HepG2 (cell line): Measurements from ENCODE around the gene TMEM86B. TPM values are rescaled to one million over a fixed set of nuclear protein-coding genes. Genes with fewer than 3 reads are reported as not detected.
A peak's percentile ranks its signal among the peaks of the same experiment; 100 is the strongest.

Experiments
- BATF2 ChIP-seq: sonication (generic); formaldehyde crosslinking; IDR thresholded peaks from 2 replicates; pipeline ENCODE4 v1.8.0; 2022; ENCODE audit warnings: mild to moderate bottlenecking, missing genetic modification reagents, moderate library complexity
- E2F2 ChIP-seq: sonication (generic); formaldehyde crosslinking; IDR thresholded peaks from 2 replicates; pipeline ENCODE4 v1.4.0; 2020; ENCODE audit warnings: missing genetic modification reagents, borderline replicate concordance
- ERF ChIP-seq: IDR thresholded peaks from 2 replicates; pipeline ENCODE4 v1.6.1; 2018; ENCODE audit warnings: missing biosample characterization, missing genetic modification reagents
- IRF1 ChIP-seq: sonication (generic); formaldehyde crosslinking; IDR thresholded peaks from 2 replicates; pipeline ENCODE4 v1.4.0; 2020; ENCODE audit warnings: low read depth, mild to moderate bottlenecking, missing genetic modification reagents
- IRF9 ChIP-seq: sonication (generic); formaldehyde crosslinking; IDR thresholded peaks from 2 replicates; pipeline ENCODE4 v1.8.0; 2022; ENCODE audit warnings: missing genetic modification reagents, mild to moderate bottlenecking, borderline replicate concordance
- KLF11 ChIP-seq: IDR thresholded peaks from 2 replicates; pipeline ENCODE4 v1.6.1; 2016; ENCODE audit warnings: missing compliant biosample characterization
- PRDM10 ChIP-seq: sonication (generic); formaldehyde crosslinking; IDR thresholded peaks from 2 replicates; pipeline ENCODE4 v1.4.0; 2020; ENCODE audit warnings: low read depth, missing genetic modification reagents
- SMAD9 ChIP-seq: sonication (generic); formaldehyde crosslinking; IDR thresholded peaks from 2 replicates; pipeline ENCODE4 v1.5.1; 2020; ENCODE audit warnings: mild to moderate bottlenecking, missing genetic modification reagents
- TCF7L2 ChIP-seq: IDR thresholded peaks from 2 replicates; pipeline ENCODE4 v1.6.1; 2011; ENCODE audit warnings: mild to moderate bottlenecking, low read depth, low read length, moderate library complexity
- ZBTB26 ChIP-seq: IDR thresholded peaks from 2 replicates; pipeline ENCODE4 v1.6.1; 2016; ENCODE audit warnings: missing compliant biosample characterization, missing genetic modification reagents, borderline replicate concordance
- ZBTB3 ChIP-seq: sonication (generic); formaldehyde crosslinking; IDR thresholded peaks from 2 replicates; pipeline ENCODE4 v1.4.0; 2020; ENCODE audit warnings: low read depth, mild to moderate bottlenecking, moderate library complexity, missing genetic modification reagents, borderline replicate concordance
- ZNF143 ChIP-seq: sonication (generic); formaldehyde crosslinking; IDR thresholded peaks from 2 replicates; pipeline ENCODE4 v1.4.0; 2020; ENCODE audit warnings: missing genetic modification reagents
- ZNF572 ChIP-seq: sonication (generic); formaldehyde crosslinking; IDR thresholded peaks from 2 replicates; pipeline ENCODE4 v1.5.1; 2020; ENCODE audit warnings: mild to moderate bottlenecking, missing genetic modification reagents
- ZNF784 ChIP-seq: sonication (generic); formaldehyde crosslinking; IDR thresholded peaks from 2 replicates; pipeline ENCODE4 v1.5.1; 2020; ENCODE audit warnings: missing genetic modification reagents, mild to moderate bottlenecking, borderline replicate concordance
- polyA plus RNA-seq, 8 experiments: library from polyadenylated mRNA; depleted of rRNA in 3 of 8; stranded (reverse) in 7 of 8; unstranded in 1 of 8; fragments of >200 nt; fragmentation: Illumina TruSeq in 4 of 8; extraction: Trizol in 4 of 8; gene quantifications; 2 replicates each; pipeline versions ENCODE4 v1.2.1 to v1.2.3, GENCODE V29; 2011 to 2016; ENCODE audit warnings: low read depth in 4 of 8, missing spikeins in 1 of 8, mixed read lengths in 1 of 8; ENCODE audit not compliant: insufficient read depth in 1 of 8
- total RNA-seq, 5 experiments: library from RNA; depleted of rRNA; stranded (reverse); fragments of >200 nt; fragmentation: Illumina TruSeq; extraction: Trizol; gene quantifications; 2 replicates each; pipeline ENCODE4 v1.2.3, GENCODE V29; 2016; ENCODE audit warnings: low read depth in 1 of 5

Gene TMEM86B
- total and polyA plus RNA-seq, 2 of the 13 experiments (the other 11 are each of a cell fraction or from before 2014, with no cell fraction given) = 7.7 to 9.6 TPM

- TF ChIP-seq PRDM10 (CRISPR knock-in tag) (peak; percentile 28; the same call in 1 of the 2 replicates), ZBTB26 (CRISPR knock-in tag) (no peak; the same call in 1 of the 2 replicates), SMAD9 (CRISPR knock-in tag) (0 out of 2 replicates have a peak, but pooled peaks have one; percentile 82), ERF (CRISPR knock-in tag) (peak; percentile 86), ZBTB3 (CRISPR knock-in tag) (no peak), E2F2 (peak; percentile 59; the same call in 1 of the 2 replicates), KLF11 (CRISPR knock-in tag) (no peak), ZNF143 (CRISPR knock-in tag) (no peak; the same call in 1 of the 2 replicates), ZNF572 (CRISPR knock-in tag) (0 out of 2 replicates have a peak, but pooled peaks have one; percentile 86), BATF2 (no peak), ZNF784 (CRISPR knock-in tag) (0 out of 2 replicates have a peak, but pooled peaks have one; percentile 50), IRF9 (CRISPR knock-in tag) (peak; percentile 31; the same call in 1 of the 2 replicates), TCF7L2 (no peak), IRF1 (CRISPR knock-in tag) (no peak)
These were observed 21.7 kb downstream of the TMEM86B start (continued) for GRCh38 chr19:55206664-55207500.
